Uterus (tissue), 2 donors: ENCODE results near the gene DYRK4.
A peak's percentile ranks its signal among the peaks of the same experiment; 100 is the strongest.

Experiments
- POLR2A ChIP-seq, 2 donors: fragments of 450-650 bp; IDR thresholded peaks; one replicate each; pipeline ENCODE4 v1.6.1; 2016; ENCODE audit warnings: antibody characterized with exemption in 2 of 2, mild to moderate bottlenecking in 1 of 2, moderate library complexity in 1 of 2
- TF ChIP-seq, protein P1 (sequence below), 4 experiments: fragments of 200-600 bp in 2 of 4; fragments of 450-650 bp in 2 of 4; sonication (generic) in 2 of 4; IDR thresholded peaks; one replicate each; pipeline ENCODE4 v1.5.1; 2016 to 2019; ENCODE audit warnings: antibody characterized with exemption in 4 of 4, mild to moderate bottlenecking in 2 of 4, moderate library complexity in 1 of 4

DNA sequence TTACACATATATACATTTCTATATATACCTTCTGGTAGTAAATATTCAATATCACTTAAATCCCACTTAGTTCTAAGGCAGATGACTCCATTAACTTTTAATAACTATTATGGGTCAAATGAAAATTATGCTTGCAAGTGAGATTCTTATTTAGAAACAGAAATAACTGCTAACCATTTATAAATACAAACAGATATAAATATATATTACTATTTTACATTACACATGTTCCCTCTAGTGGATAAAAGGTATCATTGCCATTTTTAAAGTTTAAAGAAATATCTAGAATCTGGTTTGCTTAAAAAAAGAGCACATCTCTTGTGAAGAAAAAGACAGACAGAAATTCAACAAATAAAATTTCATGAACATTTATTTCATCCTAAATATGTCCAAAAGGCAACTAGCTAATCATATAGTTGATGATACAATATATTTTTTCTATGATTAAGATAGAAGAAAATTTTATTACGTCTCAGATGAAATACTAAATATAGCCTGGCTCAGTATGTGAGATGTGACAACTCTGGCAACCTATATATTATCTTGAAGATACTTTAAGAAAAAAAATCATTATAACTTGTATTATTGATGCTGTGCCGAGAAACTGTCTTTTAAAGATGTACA, 35.0 kb upstream of the DYRK4 start:
- TF ChIP-seq POLR2A (IDR thresholded peaks at IDR 0.05) = no peak
- TF ChIP-seq, protein P1, sequence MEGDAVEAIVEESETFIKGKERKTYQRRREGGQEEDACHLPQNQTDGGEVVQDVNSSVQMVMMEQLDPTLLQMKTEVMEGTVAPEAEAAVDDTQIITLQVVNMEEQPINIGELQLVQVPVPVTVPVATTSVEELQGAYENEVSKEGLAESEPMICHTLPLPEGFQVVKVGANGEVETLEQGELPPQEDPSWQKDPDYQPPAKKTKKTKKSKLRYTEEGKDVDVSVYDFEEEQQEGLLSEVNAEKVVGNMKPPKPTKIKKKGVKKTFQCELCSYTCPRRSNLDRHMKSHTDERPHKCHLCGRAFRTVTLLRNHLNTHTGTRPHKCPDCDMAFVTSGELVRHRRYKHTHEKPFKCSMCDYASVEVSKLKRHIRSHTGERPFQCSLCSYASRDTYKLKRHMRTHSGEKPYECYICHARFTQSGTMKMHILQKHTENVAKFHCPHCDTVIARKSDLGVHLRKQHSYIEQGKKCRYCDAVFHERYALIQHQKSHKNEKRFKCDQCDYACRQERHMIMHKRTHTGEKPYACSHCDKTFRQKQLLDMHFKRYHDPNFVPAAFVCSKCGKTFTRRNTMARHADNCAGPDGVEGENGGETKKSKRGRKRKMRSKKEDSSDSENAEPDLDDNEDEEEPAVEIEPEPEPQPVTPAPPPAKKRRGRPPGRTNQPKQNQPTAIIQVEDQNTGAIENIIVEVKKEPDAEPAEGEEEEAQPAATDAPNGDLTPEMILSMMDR (IDR thresholded peaks at IDR 0.05) = peak in 2 of 4 experiments; percentile 41 to 50
